ENCODE measurements around the gene ZNF678.

The ZNF678 gene

DNA sequence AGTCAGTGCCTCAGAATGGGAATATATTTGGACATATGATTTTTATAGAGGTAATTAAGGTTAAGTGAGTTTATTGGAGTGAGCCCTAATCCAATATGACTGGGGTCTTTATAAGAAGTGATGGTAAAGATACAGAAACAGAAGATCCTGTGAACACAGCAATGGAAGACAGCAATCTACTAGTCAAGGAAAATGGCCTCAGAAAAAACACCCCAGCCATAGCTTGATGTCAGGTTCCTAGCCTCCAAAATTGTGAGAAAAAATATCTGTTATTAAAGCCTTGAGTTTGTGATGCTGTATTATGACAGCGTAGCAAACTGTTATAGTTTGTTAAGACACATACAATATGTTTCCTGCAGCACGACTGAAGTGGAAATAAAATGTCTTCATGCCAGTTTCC lies 99.6 kb downstream of the ZNF678 start:
- Histone ChIP-seq H3K9me2 (replicated peaks; ENCODE audit: control insufficient read depth, low read length) (no peaks in the 10 kb centered on the region), H3K27ac (ENCODE audit: low read depth, low read length) (no peak overlapping the region), H4K20me1 (ENCODE audit: control insufficient read depth, insufficient read depth, low read depth, low read length) (no peaks in the 10 kb centered on the region), H3K4me1 (ENCODE audit: control insufficient read depth, low read length) (no peaks in the 10 kb centered on the region), H3K9me3 (ENCODE audit: control insufficient read depth, insufficient read depth, low read length) (peaks cover 29% of the 10 kb centered on the region), H3K79me2 (ENCODE audit: control insufficient read depth, low read length) (no peaks in the 10 kb centered on the region), H3K4me3 (ENCODE audit: low read length) (no peak overlapping the region), H3K27me3 (ENCODE audit: control insufficient read depth, low read length) (no peaks in the 10 kb centered on the region), H3K4me2 (ENCODE audit: low read length) (no peak overlapping the region), H3F3A (ENCODE audit: control insufficient read depth, insufficient read depth) (no peaks in the 10 kb centered on the region), H3K36me3 (ENCODE audit: control insufficient read depth, low read length) (no peaks in the 10 kb centered on the region)
- TF ChIP-seq EZH2phosphoT487 (IDR thresholded peaks at IDR 0.05; ENCODE audit: borderline replicate concordance, low read length) = no peak
- TF ChIP-seq, protein P1, sequence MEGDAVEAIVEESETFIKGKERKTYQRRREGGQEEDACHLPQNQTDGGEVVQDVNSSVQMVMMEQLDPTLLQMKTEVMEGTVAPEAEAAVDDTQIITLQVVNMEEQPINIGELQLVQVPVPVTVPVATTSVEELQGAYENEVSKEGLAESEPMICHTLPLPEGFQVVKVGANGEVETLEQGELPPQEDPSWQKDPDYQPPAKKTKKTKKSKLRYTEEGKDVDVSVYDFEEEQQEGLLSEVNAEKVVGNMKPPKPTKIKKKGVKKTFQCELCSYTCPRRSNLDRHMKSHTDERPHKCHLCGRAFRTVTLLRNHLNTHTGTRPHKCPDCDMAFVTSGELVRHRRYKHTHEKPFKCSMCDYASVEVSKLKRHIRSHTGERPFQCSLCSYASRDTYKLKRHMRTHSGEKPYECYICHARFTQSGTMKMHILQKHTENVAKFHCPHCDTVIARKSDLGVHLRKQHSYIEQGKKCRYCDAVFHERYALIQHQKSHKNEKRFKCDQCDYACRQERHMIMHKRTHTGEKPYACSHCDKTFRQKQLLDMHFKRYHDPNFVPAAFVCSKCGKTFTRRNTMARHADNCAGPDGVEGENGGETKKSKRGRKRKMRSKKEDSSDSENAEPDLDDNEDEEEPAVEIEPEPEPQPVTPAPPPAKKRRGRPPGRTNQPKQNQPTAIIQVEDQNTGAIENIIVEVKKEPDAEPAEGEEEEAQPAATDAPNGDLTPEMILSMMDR (IDR thresholded peaks at IDR 0.05; ENCODE audit: low read depth, low read length, poor library complexity, severe bottlenecking) = no peak

DNA sequence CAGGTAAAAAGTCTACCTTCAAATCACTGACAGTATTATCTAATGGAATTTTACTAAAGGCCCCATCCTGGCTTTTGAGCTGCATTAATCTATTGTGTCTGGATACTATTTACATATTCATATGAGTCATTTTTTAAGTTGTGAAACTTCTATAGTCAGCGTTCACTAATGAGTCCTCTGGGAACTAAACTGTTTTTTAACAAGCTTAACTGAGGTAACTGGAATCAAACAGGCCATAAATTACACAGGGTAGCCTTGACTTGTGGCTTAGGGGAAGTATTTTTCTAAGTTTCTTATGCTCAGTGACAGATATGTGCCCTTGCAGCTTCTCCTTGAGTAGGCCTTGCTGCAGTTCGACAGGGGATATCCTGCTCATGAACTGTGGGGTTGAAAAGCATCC lies 102.9 kb downstream of the ZNF678 start:
- TF ChIP-seq, protein P1 (IDR thresholded peaks at IDR 0.05; ENCODE audit: low read depth, low read length, poor library complexity, severe bottlenecking) = no peak
- TF ChIP-seq EZH2phosphoT487 (IDR thresholded peaks at IDR 0.05; ENCODE audit: borderline replicate concordance, low read length) = no peak
- H3F3A ChIP-seq (ENCODE audit: control insufficient read depth, insufficient read depth) = no peaks in the 10 kb centered on the region
- no peaks in the 10 kb centered on the region for H3K79me2 ChIP-seq (ENCODE audit: control insufficient read depth, low read length)
- H3K9me3 ChIP-seq (ENCODE audit: control insufficient read depth, insufficient read depth, low read length) = peaks cover 15% of the 10 kb centered on the region
- H3K4me1 ChIP-seq (ENCODE audit: control insufficient read depth, low read length) = no peaks in the 10 kb centered on the region
- H3K4me2 ChIP-seq (ENCODE audit: low read length) = no peak overlapping the region
- H3K27me3 ChIP-seq (ENCODE audit: control insufficient read depth, low read length) = no peaks in the 10 kb centered on the region
- no peaks in the 10 kb centered on the region for H3K9me2 ChIP-seq (replicated peaks; ENCODE audit: control insufficient read depth, low read length)
- H3K4me3 ChIP-seq (ENCODE audit: low read length) = no peak overlapping the region
- H4K20me1 ChIP-seq (ENCODE audit: control insufficient read depth, insufficient read depth, low read depth, low read length) = no peaks in the 10 kb centered on the region
- no peak overlapping the region for H3K27ac ChIP-seq (ENCODE audit: low read depth, low read length)
- no peaks in the 10 kb centered on the region for H3K36me3 ChIP-seq (ENCODE audit: control insufficient read depth, low read length)

DNA sequence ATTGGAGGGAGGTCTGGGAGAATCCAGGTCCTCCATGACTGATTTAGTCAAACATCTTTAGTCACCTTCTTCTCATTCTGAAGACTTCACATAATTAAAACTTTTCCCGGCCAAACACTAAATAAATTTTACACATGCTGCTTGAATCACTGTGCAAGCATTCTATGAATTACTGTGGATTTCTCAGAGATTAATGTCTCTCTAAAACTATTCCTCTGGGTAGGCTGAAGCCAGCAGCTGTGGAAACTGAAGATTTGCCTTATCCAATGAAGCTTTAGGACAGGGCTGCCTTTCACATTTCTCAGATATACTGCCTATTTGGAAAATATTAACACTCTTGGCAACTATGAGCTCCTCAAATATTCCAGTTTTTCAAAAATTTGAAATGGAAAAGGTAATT lies 110.1 kb downstream of the ZNF678 start:
- H3K79me2 ChIP-seq (ENCODE audit: control insufficient read depth, low read length) = no peaks in the 10 kb centered on the region
- no peaks in the 10 kb centered on the region for H3K4me1 ChIP-seq (ENCODE audit: control insufficient read depth, low read length)
- no peaks in the 10 kb centered on the region for H3F3A ChIP-seq (ENCODE audit: control insufficient read depth, insufficient read depth)
- H4K20me1 ChIP-seq (ENCODE audit: control insufficient read depth, insufficient read depth, low read depth, low read length) = no peaks in the 10 kb centered on the region
- TF ChIP-seq, protein P1 (IDR thresholded peaks at IDR 0.05; ENCODE audit: low read depth, low read length, poor library complexity, severe bottlenecking) = no peak
- no peak for TF ChIP-seq EZH2phosphoT487 (IDR thresholded peaks at IDR 0.05; ENCODE audit: borderline replicate concordance, low read length)
- H3K4me3 ChIP-seq (ENCODE audit: low read length) = no peak overlapping the region
- H3K9me3 ChIP-seq (ENCODE audit: control insufficient read depth, insufficient read depth, low read length) = no peaks in the 10 kb centered on the region
- no peaks in the 10 kb centered on the region for H3K27me3 ChIP-seq (ENCODE audit: control insufficient read depth, low read length)
- H3K36me3 ChIP-seq (ENCODE audit: control insufficient read depth, low read length) = no peaks in the 10 kb centered on the region
- no peaks in the 10 kb centered on the region for H3K9me2 ChIP-seq (replicated peaks; ENCODE audit: control insufficient read depth, low read length)
- H3K4me2 ChIP-seq (ENCODE audit: low read length) = no peak overlapping the region
- no peak overlapping the region for H3K27ac ChIP-seq (ENCODE audit: low read depth, low read length)

- Histone ChIP-seq H3K27ac (ENCODE audit: low read depth, low read length) (no peak overlapping the region), H3K9me2 (replicated peaks; ENCODE audit: control insufficient read depth, low read length) (no peaks in the 10 kb centered on the region), H3K4me3 (ENCODE audit: low read length) (no peak overlapping the region), H3K79me2 (ENCODE audit: control insufficient read depth, low read length) (no peaks in the 10 kb centered on the region), H4K20me1 (ENCODE audit: control insufficient read depth, insufficient read depth, low read depth, low read length) (no peaks in the 10 kb centered on the region), H3F3A (ENCODE audit: control insufficient read depth, insufficient read depth) (no peaks in the 10 kb centered on the region), H3K4me1 (ENCODE audit: control insufficient read depth, low read length) (no peaks in the 10 kb centered on the region), H3K4me2 (ENCODE audit: low read length) (no peak overlapping the region), H3K9me3 (ENCODE audit: control insufficient read depth, insufficient read depth, low read length) (no peaks in the 10 kb centered on the region), H3K36me3 (ENCODE audit: control insufficient read depth, low read length) (no peaks in the 10 kb centered on the region), H3K27me3 (ENCODE audit: control insufficient read depth, low read length) (no peaks in the 10 kb centered on the region)
- TF ChIP-seq EZH2phosphoT487 (IDR thresholded peaks at IDR 0.05; ENCODE audit: borderline replicate concordance, low read length) = no peak
- TF ChIP-seq, protein P1 (IDR thresholded peaks at IDR 0.05; ENCODE audit: low read depth, low read length, poor library complexity, severe bottlenecking) = no peak
Measured at GRCh38 chr1:227685807-227686206, 122.5 kb downstream of the ZNF678 start.

All from DOHH2 (cell line).